Mesodermal cell (in vitro differentiated cells): ENCODE results near the gene R3HDM1.
A peak's percentile ranks its signal among the peaks of the same experiment; 100 is the strongest.
"Not testable (repeated sequence)": the region's sequence is repeated elsewhere in the genome, so short reads cannot be mapped to it uniquely, and the experiment has no call there.

Experiments
- H3K27ac ChIP-seq: 2 replicates; pipeline ENCODE4 v1.7.0; 2013; ENCODE audit warnings: mild to moderate bottlenecking, low read depth, low read length, moderate library complexity; ENCODE audit not compliant: severe bottlenecking
- H3K36me3 ChIP-seq: 2 replicates; pipeline ENCODE4 v1.7.1; 2013; ENCODE audit warnings: mild to moderate bottlenecking, low read length, moderate library complexity; ENCODE audit not compliant: control insufficient read depth, insufficient read depth
- H3K4me1 ChIP-seq: one replicate; pipeline ENCODE4 v1.7.1; 2013; ENCODE audit warnings: mild to moderate bottlenecking, low read length; ENCODE audit not compliant: insufficient read depth, control insufficient read depth, poor library complexity, severe bottlenecking
- H3K4me3 ChIP-seq: 2 replicates; pipeline ENCODE4 v1.7.0; 2013; ENCODE audit warnings: low read length, control low read depth, mild to moderate bottlenecking; ENCODE audit not compliant: insufficient read depth, poor library complexity, severe bottlenecking; ENCODE audit errors: extremely low read depth
- H3K9me3 ChIP-seq: 2 replicates; pipeline ENCODE4 v1.7.1; 2013; ENCODE audit warnings: mild to moderate bottlenecking, low read length, moderate library complexity; ENCODE audit not compliant: control insufficient read depth
- WGBS, 2 experiments: methylation state at CpG; one replicate each; pipeline ENCODE4 v1.1.5; 2013; ENCODE audit warnings: missing lambda C conversion rate in 2 of 2; ENCODE audit not compliant: insufficient coverage in 2 of 2; 5-methylcytosine and 5-hydroxymethylcytosine counted together

The R3HDM1 gene

DNA sequence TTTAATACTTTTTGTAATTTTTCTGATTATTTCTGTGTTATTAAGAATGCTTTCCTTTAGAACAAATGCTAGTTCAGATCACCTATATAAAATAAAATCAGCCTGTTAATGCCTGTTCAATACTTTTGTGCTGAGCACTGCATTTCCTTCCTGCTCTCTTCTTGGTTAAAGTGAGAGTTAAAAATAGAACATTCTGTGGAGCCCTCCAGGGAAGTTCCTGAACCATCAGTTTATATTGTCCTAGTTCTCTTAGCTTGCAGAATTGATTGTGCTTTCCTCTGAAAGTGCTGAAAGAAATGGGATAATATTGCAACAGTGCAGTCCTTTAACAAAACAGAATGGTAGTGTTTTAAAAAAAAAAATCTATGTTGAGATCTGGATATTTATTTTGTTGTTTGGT is 135.8 kb downstream of the R3HDM1 start:
- peaks cover 20% of the 10 kb centered on the region for H3K36me3 ChIP-seq
- no peak overlapping the region for H3K27ac ChIP-seq
- H3K9me3 ChIP-seq: no peaks in the 10 kb centered on the region
- H3K4me3 ChIP-seq: no peak overlapping the region
- peaks cover 10% of the 10 kb centered on the region for H3K4me1 ChIP-seq

DNA sequence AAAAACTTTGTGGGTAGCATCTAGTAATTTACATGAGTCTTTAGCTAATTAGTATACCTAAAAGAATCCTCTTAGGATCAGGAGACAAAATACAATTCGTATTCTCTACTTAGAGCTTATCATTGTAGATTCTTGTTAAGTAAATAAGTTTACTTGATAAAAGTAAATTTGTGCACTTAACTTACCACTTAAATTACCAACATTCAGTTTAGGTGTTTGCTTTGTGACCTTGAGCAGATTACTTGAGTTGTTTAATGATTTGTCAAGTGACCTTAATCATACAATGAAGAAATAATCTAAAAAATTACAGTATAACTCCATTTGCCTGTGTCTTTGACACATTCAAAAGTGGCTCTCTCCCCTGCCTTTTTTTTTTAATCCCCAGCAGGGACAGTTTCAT is 143.2 kb downstream of the R3HDM1 start:
- H3K4me1 ChIP-seq: no peaks in the 10 kb centered on the region
- H3K9me3 ChIP-seq: no peaks in the 10 kb centered on the region
- no peak overlapping the region for H3K4me3 ChIP-seq
- no CpG with 5 or more reads among the region's 1 CpG for WGBS, 2 experiments
- no peak overlapping the region for H3K27ac ChIP-seq
- H3K36me3 ChIP-seq: peaks cover 12% of the 10 kb centered on the region

DNA sequence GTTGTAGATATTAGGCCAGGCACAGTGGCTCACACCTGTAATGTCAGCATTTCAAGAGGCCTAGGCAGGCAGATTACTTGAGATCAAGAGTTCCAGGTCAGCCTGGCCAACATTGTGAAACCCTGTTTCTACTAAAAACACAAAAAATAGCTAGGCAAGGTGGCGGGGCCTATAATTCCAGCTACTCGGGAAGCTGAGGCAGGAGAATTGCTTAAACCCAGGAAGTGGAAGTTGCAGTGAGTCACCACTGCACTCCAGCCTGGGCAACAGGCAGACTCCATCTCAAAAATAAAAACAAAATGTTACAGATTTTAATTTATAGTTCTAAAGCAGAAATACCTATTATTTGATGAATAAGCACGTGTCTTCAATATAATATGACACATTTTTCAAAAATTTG is 144.7 kb downstream of the R3HDM1 start:
- WGBS, 2 experiments: no CpG with 5 or more reads among the region's 3 CpGs
- H3K27ac ChIP-seq: no peak overlapping the region
- no peaks in the 10 kb centered on the region for H3K4me1 ChIP-seq
- H3K4me3 ChIP-seq: no peak overlapping the region
- peaks cover 9% of the 10 kb centered on the region for H3K9me3 ChIP-seq
- H3K36me3 ChIP-seq: peaks cover 24% of the 10 kb centered on the region

DNA sequence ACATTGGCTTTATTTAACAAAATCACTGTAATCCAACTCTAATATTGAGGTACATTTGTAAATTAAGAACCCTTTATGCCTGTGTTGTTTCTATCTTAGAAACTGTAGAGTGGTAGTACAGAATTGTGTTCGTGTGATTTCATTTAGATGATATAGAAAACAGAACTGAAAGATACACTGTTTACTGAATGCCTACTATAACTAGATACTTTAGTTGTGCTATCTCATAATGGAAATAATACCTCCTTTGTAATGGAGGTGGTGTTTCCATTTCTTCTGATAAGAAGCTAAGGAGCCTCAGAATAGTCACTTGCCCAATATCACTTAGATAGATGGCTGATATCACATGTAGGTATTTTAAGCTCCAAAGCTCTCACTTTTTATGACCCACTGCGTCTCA is 147.8 kb downstream of the R3HDM1 start:
- H3K4me3 ChIP-seq: no peak overlapping the region
- H3K9me3 ChIP-seq: peaks cover 13% of the 10 kb centered on the region
- H3K27ac ChIP-seq: no peak overlapping the region
- H3K4me1 ChIP-seq: no peaks in the 10 kb centered on the region
- H3K36me3 ChIP-seq: peaks cover 33% of the 10 kb centered on the region
- WGBS, 2 experiments: no CpG with 5 or more reads among the region's 2 CpGs

DNA sequence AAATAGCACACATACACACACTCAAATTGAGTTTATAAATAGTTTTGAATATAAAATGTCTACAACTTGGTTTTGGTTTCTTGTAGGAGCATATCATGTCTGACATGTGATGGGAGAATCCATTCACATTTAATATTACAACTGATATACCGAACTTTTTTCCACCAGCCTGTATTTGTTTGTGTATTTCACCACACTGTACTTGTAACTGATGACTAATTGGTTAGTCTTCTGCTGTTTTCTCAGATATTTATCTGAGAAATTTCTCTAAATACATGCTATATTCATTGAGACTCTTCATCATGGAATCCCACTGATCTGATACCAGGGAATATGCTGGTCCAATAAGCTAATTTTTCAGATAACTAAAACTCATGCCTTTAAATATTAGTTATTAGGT is 154.1 kb downstream of the R3HDM1 start:
- WGBS, 2 experiments: no CpG with 5 or more reads among the region's 1 CpG
- no peak overlapping the region for H3K4me3 ChIP-seq
- H3K9me3 ChIP-seq: peaks cover 10% of the 10 kb centered on the region
- peaks cover 43% of the 10 kb centered on the region for H3K36me3 ChIP-seq
- no peaks in the 10 kb centered on the region for H3K4me1 ChIP-seq
- H3K27ac ChIP-seq: no peak overlapping the region

DNA sequence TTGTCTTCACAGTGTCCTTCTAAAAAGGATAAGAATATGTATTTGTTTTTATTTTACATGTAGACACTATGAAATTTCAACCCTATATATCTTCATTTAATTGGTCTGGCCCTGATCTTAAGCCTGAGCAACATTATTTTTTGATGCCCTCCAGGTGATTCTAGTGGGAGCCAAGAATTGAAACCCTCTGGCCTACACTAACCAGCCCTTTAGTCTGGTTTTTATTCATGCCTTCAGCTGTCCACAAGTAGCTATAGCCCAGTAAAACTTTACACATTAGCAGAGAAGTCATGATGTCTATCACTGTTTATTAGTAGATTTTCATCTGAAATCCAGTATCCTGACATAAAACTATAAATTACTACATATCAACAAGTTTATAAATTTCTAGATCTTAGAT is 157.7 kb downstream of the R3HDM1 start:
- H3K4me3 ChIP-seq: no peak overlapping the region
- peaks cover under 1% of the 10 kb centered on the region for H3K4me1 ChIP-seq
- H3K9me3 ChIP-seq: no peaks in the 10 kb centered on the region
- peaks cover 28% of the 10 kb centered on the region for H3K36me3 ChIP-seq
- no peak overlapping the region for H3K27ac ChIP-seq

DNA sequence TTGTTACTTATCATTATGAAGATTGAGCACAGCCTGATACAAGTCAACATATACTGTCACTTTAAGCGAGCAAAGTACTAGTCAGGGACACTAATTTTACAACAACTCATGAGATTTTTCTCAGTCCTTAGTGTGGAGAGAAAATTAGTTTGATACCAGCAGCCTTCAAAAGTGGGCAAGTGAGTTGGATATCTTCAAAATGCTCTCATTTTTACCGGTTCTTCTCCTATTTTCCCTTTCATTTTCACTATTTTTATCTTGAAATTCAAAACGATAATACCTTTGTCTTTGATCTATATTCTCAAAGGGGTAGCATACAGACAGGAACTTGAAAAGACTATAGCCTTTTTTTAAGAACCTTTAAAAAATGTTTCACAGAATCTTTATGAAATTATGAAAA is 158.4 kb downstream of the R3HDM1 start:
- 83% methylated on average over 1 of the region's 3 CpGs; no CpG with 5 or more reads in 1 of the 2 experiments for WGBS, 2 experiments
- Histone ChIP-seq H3K4me3 (no peak overlapping the region), H3K36me3 (peaks cover 23% of the 10 kb centered on the region), H3K9me3 (no peaks in the 10 kb centered on the region), H3K4me1 (peaks cover 7% of the 10 kb centered on the region), H3K27ac (no peak overlapping the region)

DNA sequence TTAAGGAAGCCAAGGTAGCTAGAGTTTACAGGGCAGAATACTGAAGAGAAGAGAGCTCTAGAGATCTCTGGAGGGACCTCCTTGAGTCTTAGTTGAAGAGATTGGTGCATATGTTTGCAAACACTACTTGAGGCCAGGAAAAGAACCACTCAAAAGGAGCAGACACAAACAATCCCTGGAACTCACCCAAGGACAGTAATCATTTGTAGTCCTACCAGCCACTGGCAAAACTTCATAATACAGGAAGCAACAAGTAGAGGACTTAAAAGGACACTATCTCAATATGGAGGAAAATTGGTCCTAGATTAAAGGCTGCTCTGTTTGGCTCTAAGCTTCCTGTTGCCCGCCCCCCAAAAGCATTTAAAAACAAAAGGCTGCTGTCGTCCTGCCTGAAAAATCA is 163.4 kb downstream of the R3HDM1 start:
- no peaks in the 10 kb centered on the region for H3K9me3 ChIP-seq
- 60 to 100% methylated on average over 1 of the region's 2 CpGs for WGBS, 2 experiments

DNA sequence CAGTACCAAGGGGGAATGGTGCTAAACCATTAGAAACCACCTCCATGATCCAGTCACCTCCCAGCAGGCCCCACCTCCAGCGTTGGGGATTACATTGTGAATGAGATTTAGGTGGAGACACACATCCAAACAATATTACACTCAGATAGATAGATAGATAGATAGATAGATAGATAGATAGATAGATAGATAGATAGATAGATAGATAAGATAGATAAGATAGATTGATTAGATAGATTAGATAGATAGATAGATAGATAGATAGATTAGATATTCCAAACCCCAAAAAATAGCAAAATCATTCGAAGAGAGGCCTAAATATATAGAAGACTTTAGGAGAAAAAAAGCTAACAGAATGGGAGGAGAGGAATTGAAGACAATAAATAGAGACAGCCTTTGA is 167.6 kb downstream of the R3HDM1 start:
- no peak overlapping the region for H3K4me3 ChIP-seq
- 100% methylated on average over 1 of the region's 2 CpGs for WGBS, 2 experiments
- peaks cover 9% of the 10 kb centered on the region for H3K36me3 ChIP-seq
- no peak overlapping the region for H3K27ac ChIP-seq
- no peaks in the 10 kb centered on the region for H3K9me3 ChIP-seq
- H3K4me1 ChIP-seq: peaks cover 9% of the 10 kb centered on the region

More for the DNA sequence above, 163.4 kb downstream of the R3HDM1 start:
- Histone ChIP-seq H3K27ac (peak overlapping the region; percentile 8), H3K4me1 (peaks cover 9% of the 10 kb centered on the region), H3K4me3 (no peak overlapping the region), H3K36me3 (peaks cover 6% of the 10 kb centered on the region)

DNA sequence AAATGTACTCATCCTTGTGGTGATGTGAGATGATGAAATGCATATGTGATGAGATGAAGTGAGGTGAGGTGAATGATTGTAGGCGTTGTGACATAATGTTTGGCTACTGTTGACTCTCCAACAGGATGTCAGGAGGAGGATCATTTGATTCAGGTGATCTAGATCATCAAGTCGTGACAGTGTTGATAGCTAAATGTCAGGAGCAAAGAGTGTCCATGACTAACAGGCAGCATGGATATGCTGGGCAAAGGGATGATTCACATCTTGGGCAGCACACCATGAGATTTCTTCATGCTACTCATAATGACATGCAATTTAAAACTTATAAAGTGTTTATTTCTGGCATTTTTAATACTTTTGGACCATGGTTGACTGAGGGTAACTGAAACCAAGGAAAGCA is 170.2 kb downstream of the R3HDM1 start:
- Histone ChIP-seq H3K27ac (no peak overlapping the region), H3K36me3 (peaks cover 9% of the 10 kb centered on the region), H3K4me3 (no peak overlapping the region), H3K9me3 (no peaks in the 10 kb centered on the region), H3K4me1 (no peaks in the 10 kb centered on the region)
- 100% methylated on average over 2 of the region's 2 CpGs for WGBS, 2 experiments

DNA sequence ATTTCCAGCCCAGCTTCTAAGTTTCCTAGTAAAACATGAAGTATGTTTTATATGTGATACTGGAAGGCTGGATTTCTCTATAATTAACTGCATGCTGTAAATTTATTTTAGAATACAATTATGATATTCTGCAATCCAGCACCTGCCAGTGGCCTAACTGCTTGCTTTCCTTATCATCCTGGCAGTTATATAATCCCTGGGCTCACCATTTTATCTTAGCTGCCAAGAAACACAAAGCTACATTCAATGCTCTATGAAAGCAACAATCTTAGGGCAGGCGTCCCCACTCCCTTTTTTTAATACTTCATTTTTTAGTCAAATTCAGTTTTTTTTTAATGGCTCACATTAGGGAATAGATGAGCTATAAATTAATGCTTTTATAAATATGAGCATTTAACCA is 172.0 kb downstream of the R3HDM1 start:
- no peaks in the 10 kb centered on the region for H3K9me3 ChIP-seq
- H3K27ac ChIP-seq: no peak overlapping the region
- H3K4me1 ChIP-seq: no peaks in the 10 kb centered on the region
- peaks cover 7% of the 10 kb centered on the region for H3K36me3 ChIP-seq
- WGBS, 2 experiments: no CpG with 5 or more reads among the region's 1 CpG
- H3K4me3 ChIP-seq: no peak overlapping the region

DNA sequence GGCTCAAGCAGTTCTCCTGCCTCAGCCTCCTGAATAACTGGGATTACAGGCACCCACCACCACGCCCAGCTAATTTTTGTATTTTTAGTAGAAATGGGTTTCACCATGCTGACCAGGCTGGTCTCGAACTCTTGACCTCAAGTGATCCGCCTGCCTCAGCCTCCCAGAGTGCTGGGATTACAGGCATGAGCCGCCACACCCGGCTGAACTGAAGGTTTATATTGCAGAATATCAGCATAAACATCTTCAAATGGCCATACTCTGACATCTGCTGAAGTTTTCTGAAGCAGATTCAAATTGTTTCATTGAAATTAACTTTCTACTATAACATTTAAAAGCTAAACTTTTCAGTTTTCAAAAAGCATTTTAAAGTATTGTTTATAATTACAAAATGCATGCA is 172.8 kb downstream of the R3HDM1 start:
- not testable (repeated sequence) for H3K27ac ChIP-seq, H3K4me3 ChIP-seq, H3K4me1 ChIP-seq, H3K36me3 ChIP-seq, H3K9me3 ChIP-seq
- WGBS, 2 experiments: 91 to 96% methylated on average over 4 of the region's 5 CpGs
